ENCODE measurements around the gene ZDHHC8.
"Not testable (repeated sequence)": the region's sequence is repeated elsewhere in the genome, so short reads cannot be mapped to it uniquely, and the experiment has no call there.

ZDHHC8 gene

DNA sequence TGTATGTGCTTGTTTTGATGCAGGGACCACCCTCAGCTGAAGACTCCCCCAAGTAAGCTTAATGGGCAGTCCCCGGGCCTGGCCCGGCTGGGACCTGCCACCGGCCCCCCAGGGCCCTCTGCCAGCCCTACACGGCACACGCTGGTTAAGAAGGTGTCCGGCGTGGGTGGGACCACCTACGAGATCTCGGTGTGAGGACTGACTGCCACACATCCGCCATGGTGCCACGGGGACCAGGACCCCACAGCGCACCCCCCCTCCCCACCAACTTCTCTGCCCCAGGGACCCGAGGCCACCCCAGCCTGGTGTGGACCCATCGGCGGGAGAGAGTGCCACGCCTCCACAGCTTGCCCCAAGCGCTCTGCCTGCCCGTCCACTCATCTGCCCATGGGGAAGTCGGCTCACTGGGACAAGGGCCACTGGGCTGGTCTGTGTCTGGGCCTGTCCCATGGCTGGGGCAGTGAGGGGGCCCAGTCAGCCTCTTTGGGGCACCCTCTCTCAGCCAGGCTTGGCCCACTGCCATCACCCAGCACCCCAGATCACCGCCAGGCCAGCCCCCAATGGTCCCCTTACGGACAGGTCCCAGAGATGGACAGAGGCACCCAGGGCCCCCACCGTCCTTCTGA lies 13.7 kb downstream of the ZDHHC8 start:
- no peak for DNase-seq

DNA sequence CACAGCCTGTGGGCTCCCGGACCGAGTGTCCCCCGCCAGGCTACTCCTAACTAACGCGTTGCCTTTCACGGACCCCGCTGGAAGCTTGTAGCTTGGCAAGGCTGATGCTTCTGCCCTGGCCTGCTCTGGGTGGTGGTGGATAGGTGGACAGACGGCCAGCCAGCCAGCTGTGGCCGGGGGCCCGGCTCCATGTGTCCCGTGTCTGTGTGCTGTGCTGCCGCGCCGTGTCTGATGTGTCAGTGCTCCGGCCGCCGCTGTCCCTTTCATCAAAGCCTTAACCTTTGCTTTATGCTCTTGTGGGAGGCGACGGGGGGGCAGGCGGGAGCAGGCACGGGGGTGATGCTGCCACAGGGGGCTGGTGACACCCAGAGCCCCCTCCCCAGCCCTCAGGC lies 14.2 kb downstream of the ZDHHC8 start:
- no peak for DNase-seq

DNA sequence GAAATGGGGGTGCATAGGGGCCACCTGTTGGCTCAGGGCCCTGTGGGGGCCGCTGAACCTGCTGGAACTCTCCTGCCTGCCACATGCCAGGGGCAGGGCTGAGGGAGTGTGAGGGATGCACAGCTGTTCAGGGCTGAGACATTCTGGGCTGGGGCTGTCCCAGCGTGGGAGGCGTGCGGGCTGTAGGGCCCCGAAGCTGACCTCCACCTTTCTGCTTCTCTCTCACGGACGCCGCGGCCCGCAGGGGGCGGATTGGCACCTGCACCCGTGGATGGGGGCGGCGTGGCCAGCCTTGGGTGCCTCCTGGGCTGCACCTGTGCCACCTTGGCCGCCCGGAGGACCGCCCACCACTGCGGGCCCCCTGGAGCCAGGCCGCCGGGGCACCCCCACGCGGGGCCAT lies 15.2 kb downstream of the ZDHHC8 start:
- DNase-seq, result no peak

DNA sequence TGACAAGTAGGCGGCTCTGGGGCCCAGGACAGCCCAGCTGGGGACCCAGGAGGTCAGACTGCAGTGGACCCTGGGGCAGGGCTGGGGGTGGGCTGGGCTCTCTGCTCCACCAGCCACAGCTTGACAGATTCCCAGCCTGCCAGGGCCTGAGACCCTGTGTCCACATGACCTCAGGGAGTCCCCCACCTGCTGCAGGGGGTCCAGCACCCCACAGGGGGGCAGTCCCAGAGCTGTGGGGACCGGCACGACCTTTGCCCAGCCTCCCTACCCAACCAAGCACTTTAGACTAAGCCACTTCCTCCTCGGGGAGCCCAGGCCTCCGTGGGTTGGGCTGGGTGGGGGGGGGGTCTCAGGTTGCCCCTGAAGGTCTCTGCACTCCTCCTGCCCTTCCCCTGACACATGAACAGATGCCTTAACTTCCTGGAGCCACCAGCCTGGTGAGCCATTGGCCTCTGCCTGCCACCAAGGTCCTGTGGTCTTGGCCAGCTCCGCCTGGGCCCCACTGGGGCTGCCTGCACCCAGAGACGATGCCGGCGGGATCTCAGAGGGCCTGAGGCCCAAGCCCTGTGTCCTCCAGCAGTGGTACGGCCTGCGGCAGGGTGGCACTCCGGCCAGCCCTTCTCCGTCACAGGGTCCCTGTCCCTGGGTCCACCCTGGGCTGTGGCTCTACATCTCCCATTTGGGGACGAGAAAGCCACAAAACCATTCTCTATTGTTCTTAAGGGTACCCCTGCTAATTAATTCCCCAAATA lies 15.8 kb downstream of the ZDHHC8 start:
- no peak for DNase-seq

DNA sequence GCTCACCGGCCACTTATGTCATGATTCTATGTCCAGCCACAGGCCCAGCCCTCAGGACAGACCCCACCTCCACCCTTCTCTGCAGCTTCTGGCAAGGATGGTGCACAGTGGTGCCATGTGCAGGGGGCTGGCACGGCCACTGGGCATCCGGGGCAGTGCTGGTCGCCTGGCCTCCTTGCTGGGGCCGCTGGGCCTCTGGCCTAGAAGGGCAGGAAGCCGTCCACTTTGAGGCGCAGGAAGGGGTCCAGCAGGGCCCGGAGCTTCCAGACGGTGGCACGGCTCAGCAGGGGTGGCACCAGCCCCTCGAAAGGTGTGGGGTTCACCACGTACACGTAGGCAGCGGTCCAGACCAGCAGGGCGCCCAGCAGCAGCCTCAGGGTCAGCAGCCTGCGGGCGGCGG lies 16.8 kb downstream of the ZDHHC8 start:
- no peak for DNase-seq

DNA sequence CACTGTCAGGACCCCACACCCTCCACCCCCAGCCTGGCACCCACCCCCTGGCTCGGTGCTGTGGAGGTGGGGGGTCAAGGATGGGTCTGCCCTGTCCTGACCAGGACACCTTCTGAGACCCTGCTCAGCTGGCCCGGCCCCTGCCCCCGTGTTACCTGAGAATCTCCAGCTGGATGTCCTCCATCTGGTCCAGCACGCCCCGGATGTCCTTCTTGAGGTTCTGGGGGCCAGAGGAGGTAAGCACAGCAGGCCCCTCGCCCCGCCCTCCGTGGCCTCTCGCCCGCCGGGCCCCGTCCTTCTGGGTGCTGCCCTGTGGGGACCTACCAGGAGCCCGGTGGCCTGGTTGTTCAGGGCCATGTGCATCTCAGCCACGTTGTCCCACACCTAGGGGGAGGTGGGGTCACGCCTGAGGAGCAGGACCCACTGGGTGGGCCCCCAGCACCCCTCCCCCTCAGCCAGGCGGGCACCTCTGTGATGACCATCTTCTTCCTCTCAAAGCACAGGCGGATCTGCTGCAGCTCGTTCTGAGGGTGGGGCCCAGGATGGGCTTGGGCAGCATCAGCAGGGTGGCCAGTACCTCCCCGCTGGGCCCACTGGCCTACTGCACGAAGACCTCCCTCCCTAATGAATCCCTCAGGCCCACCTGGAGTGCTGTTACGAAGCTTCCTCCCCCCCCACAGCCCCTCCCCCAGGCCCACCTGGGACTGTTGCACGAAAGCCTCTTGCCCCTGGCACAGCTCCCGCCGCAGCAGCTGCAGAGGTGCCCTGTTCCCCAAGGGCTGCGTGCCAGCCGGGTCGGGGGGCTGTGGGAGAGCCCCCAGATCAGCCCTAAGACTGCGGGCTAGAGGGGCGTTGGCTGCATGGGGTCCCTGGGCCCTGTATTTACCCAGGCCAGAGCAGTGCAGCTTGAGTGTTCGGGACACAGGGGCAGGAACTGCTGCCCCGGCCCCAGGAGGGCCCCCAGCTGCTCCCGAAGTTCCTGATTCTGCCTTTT lies 17.9 kb downstream of the ZDHHC8 start:
- no peak for DNase-seq

DNA sequence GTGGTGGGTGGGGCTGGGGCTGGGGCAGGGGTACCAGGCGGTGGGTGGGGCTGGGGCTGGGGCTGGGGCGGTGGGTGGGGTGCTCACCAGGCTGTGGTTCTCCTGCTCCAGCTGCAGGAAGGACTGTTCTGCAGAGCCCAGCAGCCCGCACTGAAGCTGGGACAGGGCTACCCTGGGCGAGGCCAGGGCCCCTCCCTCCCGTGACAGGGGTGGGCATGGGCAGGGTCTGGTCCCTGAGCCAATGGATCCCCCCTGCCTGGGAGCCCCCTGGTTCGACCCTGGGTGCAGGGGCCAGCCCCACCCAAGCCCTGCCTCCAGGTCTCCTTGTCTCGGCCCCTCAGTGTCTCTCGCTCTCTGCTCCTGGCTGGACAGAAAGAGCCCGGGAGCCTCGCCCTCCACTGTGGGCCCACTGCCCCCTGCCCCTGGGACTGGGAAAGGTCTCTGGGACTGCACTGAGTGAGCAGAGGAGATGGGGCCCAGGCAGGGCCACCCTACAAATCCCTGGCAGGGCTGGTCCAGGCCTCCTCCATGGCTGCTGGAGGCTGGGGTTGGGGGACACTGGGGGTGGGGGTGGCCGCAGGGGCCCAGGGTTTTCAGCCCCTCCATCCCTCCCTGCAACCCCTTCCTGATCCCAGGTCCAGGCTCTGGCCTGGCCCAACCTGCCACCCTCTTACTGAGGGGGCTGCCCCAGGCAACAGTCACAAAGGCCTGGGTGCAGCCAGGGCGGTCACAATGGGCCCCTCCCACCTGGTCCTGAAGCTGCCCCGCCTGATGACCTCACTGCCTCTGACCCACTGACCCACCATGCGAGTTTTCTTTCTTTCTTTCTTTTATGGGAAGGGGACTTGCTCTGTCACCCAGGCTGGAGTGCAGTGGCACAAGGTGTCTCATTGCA lies 19.0 kb downstream of the ZDHHC8 start, which contains the start of gene CCDC188:
CCDC188 (minus strand) TSS at position 675 of the 895 bp plus-strand sequence; CDS start at position 606, 69 bp downstream.
- no peak for DNase-seq

DNA sequence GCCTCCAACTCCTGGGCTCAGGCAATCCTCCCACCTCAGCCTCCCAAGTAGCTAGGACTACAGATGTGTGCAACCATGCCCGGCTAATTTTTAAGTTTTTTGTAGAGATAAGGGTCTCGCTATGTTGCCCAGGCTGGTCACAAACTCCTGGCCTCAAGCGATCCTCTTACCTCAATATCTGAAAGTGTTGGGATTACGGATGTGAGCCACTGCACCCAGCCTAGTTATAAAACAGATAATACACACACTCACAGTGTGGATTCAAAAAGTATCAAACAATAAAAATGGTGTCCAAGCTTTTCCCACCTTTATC lies 19.6 kb downstream of the ZDHHC8 start:
- DNase-seq, result no peak

DNA sequence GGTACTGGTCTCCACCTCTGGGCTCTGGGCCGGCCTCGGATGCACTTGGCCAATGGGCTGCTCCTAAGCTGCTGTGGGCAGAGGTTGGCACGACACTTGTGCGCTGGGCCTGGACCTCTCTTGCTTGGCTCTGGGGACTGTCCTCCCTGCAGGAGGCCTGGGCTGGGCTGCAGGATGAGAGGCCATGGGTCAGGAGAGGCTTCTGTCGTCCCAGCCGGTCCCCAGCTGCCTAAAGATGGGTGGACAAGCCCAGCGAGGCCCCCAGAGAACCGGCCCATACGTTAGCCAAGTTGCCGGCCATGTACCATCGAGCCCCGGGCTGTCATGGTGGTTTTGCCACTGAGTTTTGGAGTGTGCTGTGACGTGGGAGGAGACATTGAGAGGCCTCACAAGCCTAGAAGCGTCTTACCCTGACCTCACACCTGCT lies 20.9 kb downstream of the ZDHHC8 start:
- no peak for DNase-seq

DNA sequence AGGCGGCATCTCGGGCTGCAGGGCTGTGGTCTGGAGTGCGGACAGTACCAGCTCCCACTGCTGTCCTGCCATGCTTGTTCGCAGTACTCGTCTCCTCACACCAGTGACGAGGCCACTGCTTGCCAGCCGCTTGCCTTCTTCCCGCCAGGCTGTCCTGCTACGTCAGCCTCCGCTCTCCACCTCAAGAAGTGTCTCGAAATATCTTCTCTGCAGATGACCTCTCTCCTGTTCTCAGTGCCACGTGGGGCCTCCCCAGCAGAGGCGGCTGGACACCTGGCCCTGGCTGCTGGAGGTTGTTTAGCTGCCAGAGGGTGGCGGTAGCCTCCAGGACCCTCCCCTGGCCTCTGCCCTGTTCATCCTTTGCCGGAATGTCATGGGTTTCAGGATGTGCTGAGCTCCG lies 22.3 kb downstream of the ZDHHC8 start:
- DNase-seq, result no peak

DNA sequence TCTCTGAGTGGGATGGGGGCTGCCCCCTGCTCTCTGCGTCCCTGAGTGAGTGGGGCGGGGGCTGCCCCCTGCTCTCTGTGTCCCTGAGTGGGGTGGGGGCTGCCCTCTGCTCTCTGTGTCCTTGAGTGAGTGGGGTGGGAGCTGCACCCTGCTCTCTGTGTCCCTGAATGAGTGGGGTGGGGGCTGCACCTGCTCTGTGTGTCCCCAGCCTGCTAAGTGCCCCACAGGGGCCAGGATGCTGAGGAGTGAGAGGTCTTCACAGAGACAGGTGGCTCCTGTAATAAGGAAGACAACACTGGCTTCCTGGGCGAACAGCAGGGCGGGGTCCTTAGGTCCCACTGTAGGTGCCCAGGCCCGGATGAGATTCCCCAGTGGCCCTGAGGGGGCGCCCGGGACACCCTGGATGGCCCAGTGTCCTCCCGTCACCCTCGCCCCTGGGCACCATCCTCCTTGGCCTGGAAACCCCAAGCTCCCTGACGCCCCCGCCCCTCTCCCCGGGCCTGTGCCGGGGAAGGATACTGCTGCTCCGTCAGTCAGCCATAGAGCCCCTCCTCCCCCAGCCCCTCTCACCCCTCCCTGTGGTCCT lies 23.1 kb downstream of the ZDHHC8 start:
- DNase-seq, result no peak

DNA sequence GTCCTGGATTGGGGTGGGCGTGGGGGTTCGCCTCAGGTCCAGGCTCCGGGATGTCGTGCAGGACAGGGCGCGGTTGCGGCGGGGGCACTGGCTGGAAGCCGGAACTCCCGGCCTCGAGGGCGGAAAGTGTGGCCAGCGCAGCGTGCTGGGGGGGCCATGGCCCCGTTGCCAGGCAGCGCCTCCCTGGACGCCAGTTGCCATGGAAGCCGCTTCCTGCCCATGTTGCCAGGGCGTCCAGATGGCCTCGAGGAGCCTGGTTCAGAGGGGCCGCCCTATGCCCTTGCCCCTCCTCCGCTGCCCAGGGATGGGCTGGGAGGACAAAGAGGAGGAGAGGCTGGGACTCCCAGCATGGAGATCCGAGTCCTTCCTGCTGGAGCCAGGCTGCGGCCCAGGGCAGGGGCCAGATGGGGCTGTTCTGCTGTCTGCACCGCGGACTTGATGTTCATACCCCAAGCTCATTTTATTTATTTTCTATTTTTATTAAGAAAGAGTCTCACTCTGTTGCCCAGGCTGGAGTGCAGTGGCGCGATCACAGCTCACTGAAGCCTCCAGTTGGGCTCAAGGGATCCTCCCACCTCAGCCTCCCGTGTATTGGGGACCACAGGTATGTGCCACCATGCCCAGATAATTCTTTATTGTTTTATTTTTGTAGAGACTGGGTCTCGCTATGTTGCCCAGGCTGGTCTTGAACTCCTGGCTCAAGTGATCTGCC lies 23.9 kb downstream of the ZDHHC8 start:
- peak; percentile 47 to 56 (median 50) for DNase-seq

DNA sequence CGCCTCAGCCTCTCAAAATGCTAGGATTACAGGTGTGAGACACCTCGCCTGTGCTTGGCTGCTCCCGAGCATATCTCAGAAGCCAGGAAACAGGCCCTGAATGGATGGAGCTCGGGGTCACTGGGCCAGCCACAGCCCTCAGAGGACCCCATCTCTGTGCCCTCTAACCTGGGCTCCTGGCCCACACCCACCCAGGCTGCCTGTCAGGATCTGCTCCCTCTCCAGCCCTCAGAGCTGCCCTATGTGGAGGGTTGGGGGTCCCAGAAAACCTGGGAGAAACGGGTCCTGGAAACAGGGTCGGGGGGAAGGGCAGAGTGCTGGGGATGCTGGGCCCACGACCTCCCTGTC lies 24.4 kb downstream of the ZDHHC8 start:
- DNase-seq, result no peak

DNA sequence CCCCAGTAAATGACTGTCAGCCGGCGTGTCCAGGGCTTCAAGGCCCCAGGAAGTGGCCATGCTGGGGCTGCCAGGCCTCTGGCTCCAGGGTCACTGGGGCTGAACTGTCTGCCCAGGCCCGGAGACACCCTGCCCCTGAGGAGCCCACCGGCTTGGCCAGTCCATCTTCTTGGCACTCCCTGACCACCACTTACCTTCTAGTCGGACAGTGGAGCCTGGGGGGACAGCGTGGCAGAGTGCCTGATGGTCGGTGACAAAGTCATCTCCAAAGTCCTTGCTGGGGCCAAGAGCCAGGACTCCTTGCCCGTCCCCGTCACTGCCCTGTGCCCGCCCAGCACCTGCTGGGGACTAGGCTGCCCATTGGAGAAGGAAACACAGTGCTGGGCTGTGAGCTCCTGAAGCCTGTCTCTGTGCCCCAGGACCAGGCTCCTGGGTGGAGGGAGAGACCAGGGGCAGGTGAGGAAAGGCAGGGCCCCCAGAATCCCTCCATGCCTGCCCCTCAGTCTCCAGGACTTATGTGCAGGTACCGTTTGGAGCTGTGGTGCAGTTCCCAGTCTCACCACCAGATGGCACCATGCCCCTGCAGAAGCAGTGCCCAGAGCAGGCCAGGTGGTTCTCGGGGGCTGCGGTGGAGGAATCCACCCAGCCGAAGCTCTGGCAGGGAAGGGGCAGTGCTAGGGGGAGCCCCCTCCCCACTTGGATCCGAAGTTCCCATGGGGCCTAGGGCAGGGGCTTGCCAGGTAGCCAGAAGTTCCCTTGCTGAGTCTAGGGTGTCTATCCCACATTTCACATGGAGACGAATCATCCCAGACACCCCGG lies 25.2 kb downstream of the ZDHHC8 start:
- peak; percentile 74 to 91 (median 86) for DNase-seq

DNA sequence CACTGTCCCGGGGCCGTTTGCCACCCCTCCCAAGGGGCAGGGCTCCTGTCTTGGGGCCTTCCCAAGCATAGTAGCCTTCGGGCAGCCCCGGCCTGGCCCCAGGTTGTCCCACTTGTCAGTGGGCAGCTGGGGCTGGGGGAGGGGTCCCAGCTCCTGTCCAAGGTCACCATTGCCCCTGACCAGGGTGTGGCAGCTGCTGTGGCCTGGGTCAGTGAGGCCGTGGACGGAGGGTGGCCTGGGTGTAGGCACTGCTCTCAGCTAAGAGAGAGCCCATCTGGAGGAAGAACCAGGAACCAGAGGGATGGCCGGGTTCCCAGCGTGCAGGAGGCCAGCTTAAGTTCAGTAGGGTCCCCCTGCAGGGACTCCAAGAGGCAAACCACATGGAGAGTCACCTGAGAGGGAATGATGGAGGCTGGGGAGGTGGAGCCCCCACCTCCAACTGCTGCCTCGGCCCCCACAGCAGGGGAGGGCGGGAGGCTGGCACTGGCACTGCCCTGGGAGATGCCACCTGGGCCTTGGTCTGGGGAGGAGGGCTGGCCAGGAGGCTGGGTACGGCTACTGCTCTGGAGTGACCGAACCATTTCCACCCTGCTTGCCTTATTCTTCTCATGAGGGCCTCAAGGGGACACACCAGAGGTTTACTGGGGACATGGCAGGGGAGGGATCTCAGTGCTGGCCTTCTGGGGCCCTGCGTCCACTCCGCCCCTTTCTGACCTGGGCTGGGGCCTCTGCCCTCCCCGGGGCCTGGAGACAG lies 26.0 kb downstream of the ZDHHC8 start:
- no peak for DNase-seq

DNA sequence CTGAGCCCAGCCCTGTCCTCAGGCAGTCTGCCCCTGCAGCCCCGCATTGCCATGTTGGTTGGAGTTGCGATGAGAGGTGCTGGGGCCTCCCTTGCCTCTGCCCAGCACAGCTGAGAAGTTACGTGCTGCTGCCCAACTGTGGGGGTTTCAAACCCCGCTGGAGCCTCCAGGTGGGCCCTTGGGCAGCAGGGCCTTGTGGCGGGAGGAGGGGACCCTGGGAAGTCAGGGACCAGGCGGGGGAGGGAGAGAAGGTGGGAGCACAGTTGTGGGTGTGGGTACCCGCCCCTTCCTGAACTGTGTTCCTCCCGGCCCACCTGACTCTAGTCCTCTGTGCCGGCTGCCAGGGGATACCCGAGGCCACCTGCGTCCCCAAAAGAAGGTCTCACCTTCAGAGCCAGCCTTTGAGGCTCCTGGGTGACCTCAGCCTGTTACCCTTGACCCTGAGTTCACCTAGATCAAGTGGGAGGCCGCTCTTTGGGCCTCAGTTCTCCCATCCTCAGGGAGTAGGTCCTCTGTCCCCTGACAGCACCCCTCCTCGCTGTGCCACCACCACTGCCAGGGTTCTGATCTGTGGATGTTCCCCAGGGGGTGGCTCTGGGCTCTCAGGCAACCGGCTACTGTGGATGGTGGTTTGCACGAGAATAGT lies 26.9 kb downstream of the ZDHHC8 start:
- DNase-seq, result no peak

DNA sequence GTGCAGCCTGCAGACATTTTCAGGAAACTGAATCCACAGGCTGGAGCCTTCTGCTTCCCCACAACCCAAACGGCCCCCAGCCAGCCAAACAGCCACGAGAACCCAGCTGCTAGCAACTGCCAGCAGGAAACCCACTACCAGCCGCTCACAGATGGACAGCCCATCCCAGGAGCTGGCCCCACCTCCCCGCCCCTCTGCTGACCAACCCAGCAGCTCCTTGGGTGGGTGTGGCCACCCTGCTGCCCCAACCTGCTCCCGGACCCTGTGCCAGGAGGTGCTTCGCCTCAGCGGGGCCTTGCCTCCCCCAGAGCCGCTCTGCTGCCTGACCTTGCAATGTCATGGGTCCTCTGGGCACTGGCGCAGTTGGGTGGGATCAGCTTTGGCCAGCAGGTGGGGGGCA lies 27.5 kb downstream of the ZDHHC8 start:
- DNase-seq, result no peak

DNA sequence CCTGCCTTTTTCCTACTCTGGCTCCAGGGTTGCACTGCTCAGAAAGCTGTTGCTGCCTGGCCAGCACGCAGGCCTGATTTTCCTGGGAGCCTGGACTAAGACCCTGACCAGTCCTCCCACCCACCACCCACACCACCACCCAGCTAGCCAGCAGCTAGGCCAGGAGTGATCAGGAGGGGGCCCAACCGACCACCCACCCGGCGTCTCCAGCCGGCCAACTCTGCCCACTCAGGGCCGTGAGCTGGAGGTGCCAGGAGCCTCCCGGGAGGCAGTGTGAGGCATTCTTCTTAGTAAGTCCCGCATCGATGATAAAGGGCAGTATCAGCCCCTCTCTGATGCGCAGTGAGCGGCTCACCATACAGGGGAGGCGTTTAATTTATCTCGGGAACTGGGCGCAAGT lies 27.9 kb downstream of the ZDHHC8 start:
- not testable (repeated sequence) for DNase-seq

DNA sequence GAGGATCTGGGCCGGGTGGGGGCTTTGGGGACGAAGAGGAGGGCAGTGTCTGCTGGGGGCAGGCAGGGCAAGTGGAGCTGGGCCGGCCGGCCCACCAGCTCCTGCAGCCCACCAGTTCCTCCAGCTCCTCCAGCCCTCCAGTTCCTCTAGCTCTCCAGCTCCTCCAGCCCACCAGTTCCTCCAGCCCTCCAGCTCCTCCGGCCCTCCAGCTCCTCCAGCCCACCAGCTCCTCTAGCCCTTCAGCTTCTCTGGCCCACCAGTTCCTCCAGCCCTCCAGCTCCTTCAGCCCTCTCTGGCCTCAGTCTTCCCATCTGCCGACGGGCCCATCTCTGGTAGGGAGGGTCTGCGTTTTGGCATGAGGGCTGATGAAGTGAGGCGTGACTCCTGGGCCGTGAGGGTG lies 28.4 kb downstream of the ZDHHC8 start:
- no peak for DNase-seq
